ENCODE measurements around the gene CDK14.
"Not testable (repeated sequence)": the region's sequence is repeated elsewhere in the genome, so short reads cannot be mapped to it uniquely, and the experiment has no call there.

The CDK14 gene

GRCh38 chr7:90764848-90765570 is 168.9 kb downstream of the CDK14 start:
- no peak for DNase-seq

- DNase-seq: no peak
These were observed 170.9 kb downstream of the CDK14 start for GRCh38 chr7:90766814-90767564.

GRCh38 chr7:90768301-90768700 is 172.2 kb downstream of the CDK14 start:
- no peak for DNase-seq

DNA sequence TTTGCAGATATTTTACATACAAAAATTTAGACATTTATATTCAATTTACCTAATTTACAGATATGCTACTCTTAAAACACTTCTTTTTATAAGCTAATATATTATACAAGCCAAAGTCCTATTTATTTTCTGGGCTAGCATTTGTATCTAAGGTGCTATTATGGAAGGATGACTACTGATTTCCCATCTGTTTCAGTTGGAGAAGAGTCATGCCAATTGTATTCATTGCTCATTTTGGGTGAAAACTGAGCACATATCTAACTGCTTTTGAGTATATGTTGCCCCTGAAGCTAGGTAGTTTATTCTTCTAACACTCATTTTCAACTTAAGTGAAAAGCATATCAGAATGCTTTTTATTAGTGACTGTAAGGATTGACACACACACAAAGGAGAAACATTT is 172.9 kb downstream of the CDK14 start:
- DNase-seq: no peak

- not testable (repeated sequence) for DNase-seq
These were observed 173.4 kb downstream of the CDK14 start for GRCh38 chr7:90769566-90769965.

- DNase-seq: no peak
These were observed 175.2 kb downstream of the CDK14 start for GRCh38 chr7:90771281-90771680.

DNA sequence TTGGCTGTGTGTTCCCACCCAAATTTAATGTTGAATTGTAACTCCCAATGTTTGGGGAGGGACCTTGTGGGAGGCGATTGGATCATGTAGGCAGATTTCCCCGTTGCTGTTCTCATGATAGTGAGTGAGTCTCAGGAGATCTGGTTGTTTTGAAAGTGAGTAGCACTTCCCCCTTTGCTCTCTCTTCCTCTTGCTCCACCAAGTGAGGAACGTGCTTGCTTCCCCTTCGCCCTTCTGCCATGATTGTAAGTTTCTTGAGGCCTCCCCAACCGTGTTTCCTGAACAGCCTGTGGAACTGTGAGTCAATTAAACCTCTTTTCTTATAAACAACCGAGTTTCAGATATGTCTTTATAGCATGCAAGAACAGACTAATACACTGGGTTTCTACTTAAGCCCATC is 176.3 kb downstream of the CDK14 start:
- DNase-seq: no peak

DNA sequence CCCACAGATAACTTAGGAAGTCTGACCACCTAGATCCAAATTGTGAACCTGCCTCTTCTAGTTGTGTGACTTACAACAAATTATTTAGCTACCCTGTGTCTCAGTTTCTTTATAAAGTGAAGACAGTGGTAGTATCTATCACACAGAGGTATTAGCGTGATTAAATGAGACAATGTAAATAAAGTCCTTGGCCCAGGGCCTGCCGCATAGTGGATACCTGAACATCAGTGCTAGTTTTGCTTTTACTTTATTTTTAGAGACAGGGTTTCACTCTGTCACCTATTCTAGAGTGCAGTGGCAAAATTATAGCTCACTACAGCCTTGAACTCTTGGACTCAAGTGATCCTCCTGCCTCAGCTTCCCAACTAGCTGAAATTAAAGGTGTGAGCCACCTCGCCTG is 177.1 kb downstream of the CDK14 start:
- DNase-seq: no peak

GRCh38 chr7:90774706-90775105 is 178.6 kb downstream of the CDK14 start:
- DNase-seq: no peak

DNA sequence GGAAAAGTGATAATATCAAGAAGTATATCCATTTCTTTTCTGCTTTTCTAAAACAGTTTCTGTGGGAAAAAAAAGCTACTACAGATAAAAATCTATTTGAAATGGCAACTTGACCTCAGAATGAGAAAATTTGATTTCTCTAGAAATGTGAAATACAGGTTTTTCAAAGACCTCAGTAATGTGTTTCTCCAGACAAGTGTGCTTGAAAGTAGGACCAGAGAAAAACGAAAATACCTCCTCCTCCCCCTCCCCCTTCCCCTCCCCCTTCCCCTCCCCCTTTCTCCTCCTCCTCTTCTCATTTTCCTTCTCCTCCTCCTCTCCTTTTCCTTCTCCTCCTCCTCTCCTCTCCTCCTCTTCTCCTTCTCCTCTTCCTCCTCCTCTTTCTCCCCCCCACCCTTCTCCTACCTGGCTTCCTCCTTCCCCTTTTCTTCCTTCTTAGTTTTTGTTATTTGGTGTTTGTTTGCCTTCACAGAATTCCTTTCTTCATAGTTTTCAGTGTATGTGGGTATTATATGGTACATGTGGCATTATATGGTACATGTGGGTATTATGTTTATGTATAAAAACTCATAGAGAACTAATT is 179.4 kb downstream of the CDK14 start:
- no peak for DNase-seq

- DNase-seq: no peak
These were observed 180.9 kb downstream of the CDK14 start for GRCh38 chr7:90777041-90777440.

DNA sequence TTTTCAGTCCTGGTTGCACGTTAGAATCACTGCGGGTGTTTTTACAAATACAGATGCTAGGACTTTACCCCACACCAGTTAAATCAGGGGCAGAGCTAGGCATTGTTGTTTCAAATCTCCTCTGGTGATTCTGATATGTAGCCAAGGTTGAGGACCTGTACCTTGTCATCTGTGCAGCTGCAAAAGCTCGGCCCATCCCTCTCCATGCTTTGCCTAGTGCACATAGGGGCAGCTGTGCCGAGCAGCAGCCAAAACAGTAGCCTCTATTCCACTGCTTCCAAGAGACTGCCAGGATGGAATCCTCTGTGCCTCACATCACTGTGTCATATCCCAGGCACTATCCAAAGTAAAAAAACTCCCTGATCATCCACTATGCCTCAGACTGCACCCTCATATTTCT is 181.3 kb downstream of the CDK14 start:
- DNase-seq: no peak

GRCh38 chr7:90777886-90778285 is 181.8 kb downstream of the CDK14 start:
- no peak for DNase-seq

GRCh38 chr7:90788052-90788451 is 191.9 kb downstream of the CDK14 start:
- DNase-seq: no peak

DNA sequence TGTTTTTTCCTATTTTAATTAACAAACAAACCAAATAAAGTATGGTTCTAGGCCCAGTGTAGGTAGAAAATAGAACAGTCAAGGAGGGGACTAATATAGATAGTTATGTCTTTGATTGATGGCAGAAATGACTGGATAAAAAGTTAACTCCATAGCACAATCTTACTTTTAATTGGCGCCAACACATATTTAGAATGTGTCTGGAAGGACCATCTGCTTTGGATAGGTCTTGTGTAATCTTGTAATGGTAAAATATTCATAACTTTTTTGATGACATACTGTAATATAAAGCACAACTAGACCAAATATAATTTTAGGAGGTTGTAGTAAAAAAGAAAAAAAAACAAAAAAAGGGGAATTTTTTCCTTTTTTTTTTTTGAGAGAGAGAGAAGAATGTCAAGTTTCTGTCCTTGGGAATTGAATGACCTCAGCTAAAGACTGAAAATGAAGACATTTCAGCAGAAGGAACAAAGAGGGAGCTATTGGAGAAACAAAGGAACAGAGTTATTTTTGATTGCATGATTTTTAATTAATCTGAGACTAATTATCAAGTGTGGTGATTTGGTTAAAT is 193.7 kb downstream of the CDK14 start:
- no peak for DNase-seq

DNA sequence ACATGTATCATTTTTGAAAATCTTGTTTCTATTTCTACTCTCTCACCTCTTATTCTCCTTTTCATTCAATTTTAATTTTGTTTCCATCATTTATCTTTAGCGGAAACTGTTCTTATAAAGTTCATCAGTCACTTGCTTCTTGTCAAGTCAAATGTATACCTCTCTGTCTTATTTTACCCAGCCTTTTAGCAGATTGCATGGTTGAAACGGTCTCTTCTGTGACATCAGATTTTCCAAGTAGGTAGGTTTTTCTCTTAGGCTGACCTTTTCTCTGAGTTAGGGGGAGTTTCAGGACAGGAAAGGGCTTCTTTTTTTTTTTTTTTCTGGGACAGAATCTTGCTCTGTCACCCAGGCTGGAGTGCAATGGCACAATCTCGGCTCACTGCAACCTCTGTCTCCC is 195.5 kb downstream of the CDK14 start:
- DNase-seq: no peak

DNA sequence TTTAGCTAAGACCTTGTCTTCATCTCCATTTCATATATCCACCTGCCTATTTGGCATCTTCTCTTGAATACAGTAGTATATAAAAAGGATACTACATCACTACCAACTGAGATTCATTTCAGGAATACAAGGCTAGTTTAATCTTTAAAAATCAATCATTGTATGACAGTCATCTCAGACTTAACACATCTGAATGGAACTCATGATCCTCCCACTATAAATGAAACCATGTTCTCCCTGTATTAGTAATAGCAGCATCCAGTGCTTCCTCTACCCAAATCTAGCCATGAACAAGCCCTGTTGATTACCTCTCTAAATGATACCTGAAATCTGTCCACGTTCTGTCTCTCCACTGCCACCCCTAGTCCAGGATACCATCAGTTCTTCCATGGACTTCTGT is 196.2 kb downstream of the CDK14 start:
- DNase-seq: no peak

DNA sequence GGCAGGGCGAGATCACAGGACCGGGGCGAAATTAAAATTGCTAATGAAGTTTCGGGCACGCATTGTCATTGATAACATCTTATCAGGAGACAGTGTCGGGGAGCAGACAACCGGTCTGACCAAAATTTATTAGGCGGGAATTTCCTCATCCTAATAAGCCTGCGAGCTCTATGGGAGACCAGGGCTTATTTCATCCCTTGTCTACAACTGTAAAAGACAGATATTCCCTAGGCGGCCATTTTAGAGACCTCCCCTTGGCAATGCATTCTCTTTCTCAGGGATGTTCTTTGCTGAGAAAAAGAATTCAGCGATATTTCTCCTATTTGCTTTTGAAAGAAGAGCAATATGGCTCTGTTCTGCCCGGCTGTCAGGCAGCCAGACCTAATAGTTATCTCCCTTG is 198.1 kb downstream of the CDK14 start:
- DNase-seq: not testable (repeated sequence)

- DNase-seq: no peak
These were observed 201.5 kb downstream of the CDK14 start for GRCh38 chr7:90797596-90797995.

DNA sequence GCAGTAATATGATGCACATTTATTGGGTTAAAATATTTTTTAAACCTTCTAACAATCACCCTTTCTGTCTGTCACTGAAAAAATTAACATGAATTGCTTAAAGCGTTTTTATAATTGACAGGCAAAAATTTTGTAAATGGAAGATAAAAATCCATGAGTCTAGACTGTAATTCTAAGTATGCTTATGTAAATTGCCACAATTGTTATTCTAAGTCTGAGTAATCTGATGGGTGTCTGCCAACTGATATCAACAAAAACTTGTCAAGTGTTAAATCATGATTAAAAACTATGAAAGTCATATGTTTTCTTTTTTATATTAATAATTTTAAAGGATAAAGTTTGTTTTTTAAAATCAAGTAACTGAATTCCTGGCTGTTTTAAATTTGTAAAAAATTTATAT is 208.2 kb downstream of the CDK14 start:
- no peak for DNase-seq

- not testable (repeated sequence) for DNase-seq
These were observed 219.4 kb downstream of the CDK14 start for GRCh38 chr7:90815552-90815951.

DNA sequence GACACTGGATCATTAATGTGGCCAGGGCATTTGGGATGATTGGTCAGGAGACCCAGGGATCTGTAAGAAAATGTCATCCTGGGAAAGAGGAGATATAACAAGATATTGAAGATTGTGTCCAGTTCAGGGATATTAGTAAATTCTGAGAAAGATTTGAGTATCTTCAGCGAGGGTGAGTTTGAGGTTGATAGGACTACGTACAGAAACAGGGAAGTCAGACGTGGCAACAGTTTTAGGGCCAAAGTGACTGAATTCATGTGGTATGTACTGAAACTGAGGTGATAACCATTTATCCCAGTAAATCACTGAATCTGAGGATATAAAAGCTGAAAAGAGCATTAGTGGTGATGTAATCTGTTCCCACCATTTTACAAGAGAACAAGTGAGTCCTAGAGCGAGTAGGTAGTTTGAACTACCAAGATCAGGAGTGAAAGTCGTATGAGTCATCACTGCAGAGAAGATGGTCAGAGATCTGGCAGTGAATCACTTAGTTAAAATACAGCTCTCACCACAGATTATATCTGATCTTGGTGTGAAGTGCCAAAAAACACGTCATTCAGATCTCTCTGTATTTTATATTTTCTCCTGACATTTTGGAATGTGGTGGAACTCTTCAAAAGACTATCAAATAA is 220.5 kb downstream of the CDK14 start:
- DNase-seq: no peak

- no peak for DNase-seq
These were observed 221.0 kb downstream of the CDK14 start for GRCh38 chr7:90817151-90817550.
